ENCODE data around the gene FOLR2.

The FOLR2 gene

DNA sequence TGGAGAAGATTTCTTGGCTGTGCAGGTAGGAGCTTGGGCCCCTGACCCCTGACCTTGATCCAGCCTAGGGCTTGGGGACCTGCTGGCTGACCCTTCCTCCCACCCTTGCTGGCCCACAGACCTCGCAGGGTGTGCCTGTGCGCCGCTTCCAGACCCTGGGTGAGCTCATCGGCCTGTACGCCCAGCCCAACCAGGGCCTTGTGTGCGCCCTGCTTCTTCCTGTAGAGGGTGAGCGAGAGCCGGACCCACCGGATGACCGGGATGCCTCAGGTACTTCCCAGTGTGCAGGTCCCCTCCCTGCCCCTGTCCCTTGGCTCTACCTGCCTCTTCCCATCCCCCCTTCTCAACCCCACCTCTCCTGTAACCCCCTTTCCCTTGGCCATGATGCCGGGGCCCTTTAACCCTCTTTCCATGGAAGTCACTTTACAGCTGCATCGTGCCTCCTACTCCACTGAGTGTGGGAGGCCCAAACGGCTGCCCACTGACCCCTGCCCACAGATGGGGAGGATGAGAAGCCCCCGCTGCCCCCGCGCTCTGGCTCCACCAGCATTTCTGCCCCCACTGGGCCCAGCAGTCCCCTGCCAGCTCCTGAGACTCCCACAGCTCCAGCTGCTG lies 11.7 kb downstream of the FOLR2 start:
- H3K4me3 ChIP-seq (replicated peaks; ENCODE audit: low read depth, low read length), result no peak overlapping the region
- TF ChIP-seq CTCF (IDR thresholded peaks at IDR 0.05; ENCODE audit: low read depth, low read length, missing control alignments), result no peak
- no peak for DNase-seq (ENCODE audit: extremely low read depth, low read depth)

DNA sequence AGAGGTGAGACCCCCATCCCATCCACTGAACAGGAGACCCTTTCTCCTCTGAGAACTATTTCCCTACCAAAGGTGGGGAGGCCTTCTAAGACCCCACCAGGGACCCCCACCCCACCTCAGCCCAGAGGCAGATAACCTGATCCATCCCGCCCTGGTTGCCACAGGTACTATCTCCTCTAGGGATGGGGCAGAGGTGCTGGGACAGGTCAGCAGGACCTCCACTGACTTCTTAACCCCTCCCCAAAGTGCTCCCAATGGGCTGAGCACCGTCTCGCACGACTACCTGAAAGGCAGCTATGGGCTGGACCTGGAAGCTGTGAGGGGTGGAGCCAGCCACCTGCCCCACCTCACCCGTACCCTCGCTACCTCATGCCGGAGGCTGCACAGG lies 12.2 kb downstream of the FOLR2 start:
- no peak for TF ChIP-seq CTCF (IDR thresholded peaks at IDR 0.05; ENCODE audit: low read depth, low read length, missing control alignments)
- no peak for DNase-seq (ENCODE audit: extremely low read depth, low read depth)
- no peak overlapping the region for H3K4me3 ChIP-seq (replicated peaks; ENCODE audit: low read depth, low read length)

DNA sequence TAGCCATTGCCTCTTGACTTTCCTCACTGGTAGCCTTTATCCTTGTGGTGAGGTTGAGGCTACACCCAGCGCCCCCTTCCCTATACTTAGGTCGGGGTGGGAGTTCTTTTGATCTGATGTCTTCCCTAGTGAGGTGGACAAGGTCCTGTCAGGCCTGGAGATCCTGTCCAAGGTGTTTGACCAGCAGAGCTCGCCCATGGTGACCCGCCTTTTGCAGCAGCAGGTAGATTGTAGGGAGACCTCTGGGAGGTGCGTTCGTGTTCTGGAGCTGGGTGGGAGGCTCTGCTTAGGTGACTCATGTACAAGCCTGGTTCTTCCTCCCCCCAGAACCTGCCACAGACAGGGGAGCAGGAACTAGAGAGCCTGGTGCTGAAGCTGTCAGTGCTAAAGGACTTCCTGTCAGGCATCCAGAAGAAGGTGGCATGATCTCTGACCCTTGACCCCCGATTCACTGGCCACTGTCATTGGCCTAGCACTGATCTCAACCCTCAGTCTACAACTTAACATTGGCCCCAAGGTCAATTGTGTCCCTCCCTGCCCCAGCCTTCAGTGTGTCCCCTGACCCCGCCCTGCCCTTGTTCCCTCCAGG lies 12.8 kb downstream of the FOLR2 start:
- DNase-seq (ENCODE audit: extremely low read depth, low read depth), result no peak
- TF ChIP-seq CTCF (IDR thresholded peaks at IDR 0.05; ENCODE audit: low read depth, low read length, missing control alignments), result no peak
- no peak overlapping the region for H3K4me3 ChIP-seq (replicated peaks; ENCODE audit: low read depth, low read length)

- TF ChIP-seq CTCF (IDR thresholded peaks at IDR 0.05; ENCODE audit: low read depth, low read length, missing control alignments), result no peak
- DNase-seq (ENCODE audit: extremely low read depth, low read depth), result no peak
- no peak overlapping the region for H3K4me3 ChIP-seq (replicated peaks; ENCODE audit: low read depth, low read length)
These were observed 13.6 kb downstream of the FOLR2 start for GRCh38 chr11:72229925-72230763.

DNA sequence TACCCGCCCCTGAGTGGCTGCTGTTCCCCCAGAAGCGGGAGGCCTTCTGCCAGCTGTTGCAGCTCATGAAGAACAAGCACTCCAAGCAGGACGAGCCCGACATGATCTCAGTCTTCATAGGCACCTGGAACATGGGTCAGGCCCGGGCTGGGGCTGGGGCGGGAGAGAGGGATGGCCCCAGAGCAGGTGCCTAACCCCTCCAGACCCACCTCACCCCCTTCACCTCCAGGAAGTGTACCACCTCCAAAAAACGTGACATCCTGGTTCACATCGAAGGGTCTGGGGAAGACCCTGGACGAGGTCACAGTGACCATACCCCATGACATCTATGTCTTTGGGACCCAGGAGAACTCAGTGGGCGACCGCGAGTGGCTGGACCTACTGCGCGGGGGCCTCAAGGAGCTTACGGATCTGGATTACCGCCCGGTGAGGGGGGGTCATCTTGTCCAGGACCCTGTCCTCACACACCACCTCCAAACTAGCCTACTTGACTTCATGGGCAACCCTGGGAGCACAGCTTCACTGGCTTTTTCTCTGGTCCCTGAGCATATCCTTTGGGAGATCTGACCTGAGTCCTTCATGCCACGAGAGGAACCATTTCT lies 14.3 kb downstream of the FOLR2 start:
- no peak overlapping the region for H3K4me3 ChIP-seq (replicated peaks; ENCODE audit: low read depth, low read length)
- no peak for DNase-seq (ENCODE audit: extremely low read depth, low read depth)
- TF ChIP-seq CTCF (IDR thresholded peaks at IDR 0.05; ENCODE audit: low read depth, low read length, missing control alignments), result no peak

DNA sequence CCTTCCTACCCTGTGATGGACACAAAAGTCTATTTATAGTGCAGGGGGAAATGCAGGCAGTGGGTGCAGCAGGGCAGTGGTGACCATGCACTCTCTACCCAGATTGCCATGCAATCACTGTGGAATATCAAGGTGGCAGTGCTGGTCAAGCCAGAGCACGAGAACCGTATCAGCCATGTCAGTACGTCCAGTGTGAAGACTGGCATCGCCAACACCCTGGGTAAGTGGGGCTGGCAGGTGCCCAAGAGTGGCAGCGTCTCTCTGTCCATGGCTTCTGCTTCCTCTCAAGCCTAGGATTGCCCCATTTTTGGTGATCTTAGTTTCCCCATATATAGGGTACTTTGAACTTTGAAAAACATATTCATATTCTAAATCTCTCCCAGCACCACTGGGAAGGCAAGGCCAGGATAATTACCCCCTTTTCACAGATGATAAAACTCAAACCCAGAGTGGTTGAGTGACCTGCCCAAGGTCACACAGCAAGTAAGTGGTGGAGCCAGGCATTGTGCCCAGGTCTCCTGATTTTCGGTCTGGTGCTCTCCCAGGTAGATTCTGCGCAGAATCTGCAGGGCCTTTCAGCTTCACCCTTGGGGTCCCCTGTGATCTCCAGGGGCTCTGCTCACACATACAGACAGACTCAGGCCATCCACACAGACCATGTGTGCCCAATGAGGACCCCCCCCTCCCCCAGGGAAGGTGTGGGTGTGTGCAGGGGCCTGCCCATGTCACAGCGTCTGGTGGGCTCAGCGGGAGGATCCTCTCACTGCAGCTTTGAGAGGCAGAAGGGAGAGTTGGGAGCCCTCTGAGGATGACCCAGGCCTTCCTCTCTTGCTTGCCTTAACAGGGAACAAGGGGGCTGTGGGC lies 15.0 kb downstream of the FOLR2 start:
- no peak overlapping the region for H3K4me3 ChIP-seq (replicated peaks; ENCODE audit: low read depth, low read length)
- no peak for DNase-seq (ENCODE audit: extremely low read depth, low read depth)
- TF ChIP-seq CTCF (IDR thresholded peaks at IDR 0.05; ENCODE audit: low read depth, low read length, missing control alignments), result no peak

All from HFF-Myc (cell line).